OCI-LY3 (cell line): ENCODE data around the gene IPO9.

Experiments
- EZH2phosphoT487 ChIP-seq: fragments of 200-600 bp; shearing (Covaris generic); IDR thresholded peaks from 2 replicates; pipeline ENCODE4 v1.6.1; 2018; ENCODE audit warnings: antibody characterized with exemption, mixed run types, low read depth
- TF ChIP-seq, protein P1 (sequence below): fragments of 200-600, 300-600 bp; sonication (generic); IDR thresholded peaks from 2 replicates; pipeline ENCODE4 v1.5.1; 2014; ENCODE audit warnings: antibody characterized with exemption, low read length, low read depth

DNA sequence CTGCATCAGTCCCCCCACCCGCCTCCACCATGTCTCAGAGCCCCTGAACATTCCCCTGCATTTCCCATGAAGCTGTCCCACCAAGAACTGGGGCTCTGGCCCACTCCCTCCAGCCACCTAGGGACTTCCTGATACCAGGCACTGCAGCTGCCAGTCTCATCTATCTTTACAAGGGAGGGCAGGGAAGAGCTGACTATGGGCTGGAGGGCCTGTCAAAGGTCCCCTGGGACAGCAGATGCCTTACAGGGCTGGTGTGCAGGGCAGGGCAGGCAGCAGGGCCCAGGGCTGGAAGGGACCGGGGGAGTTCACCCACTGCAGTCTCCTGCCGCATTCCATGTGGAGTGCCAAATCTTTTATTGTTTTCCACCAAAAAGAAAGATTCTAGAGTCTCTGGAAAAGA lies 77.4 kb downstream of the IPO9 start:
- TF ChIP-seq, protein P1, sequence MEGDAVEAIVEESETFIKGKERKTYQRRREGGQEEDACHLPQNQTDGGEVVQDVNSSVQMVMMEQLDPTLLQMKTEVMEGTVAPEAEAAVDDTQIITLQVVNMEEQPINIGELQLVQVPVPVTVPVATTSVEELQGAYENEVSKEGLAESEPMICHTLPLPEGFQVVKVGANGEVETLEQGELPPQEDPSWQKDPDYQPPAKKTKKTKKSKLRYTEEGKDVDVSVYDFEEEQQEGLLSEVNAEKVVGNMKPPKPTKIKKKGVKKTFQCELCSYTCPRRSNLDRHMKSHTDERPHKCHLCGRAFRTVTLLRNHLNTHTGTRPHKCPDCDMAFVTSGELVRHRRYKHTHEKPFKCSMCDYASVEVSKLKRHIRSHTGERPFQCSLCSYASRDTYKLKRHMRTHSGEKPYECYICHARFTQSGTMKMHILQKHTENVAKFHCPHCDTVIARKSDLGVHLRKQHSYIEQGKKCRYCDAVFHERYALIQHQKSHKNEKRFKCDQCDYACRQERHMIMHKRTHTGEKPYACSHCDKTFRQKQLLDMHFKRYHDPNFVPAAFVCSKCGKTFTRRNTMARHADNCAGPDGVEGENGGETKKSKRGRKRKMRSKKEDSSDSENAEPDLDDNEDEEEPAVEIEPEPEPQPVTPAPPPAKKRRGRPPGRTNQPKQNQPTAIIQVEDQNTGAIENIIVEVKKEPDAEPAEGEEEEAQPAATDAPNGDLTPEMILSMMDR = no peak
- TF ChIP-seq EZH2phosphoT487 = no peak
